Mesenchymal stem cell (in vitro differentiated cells and primary cell): ENCODE measurements around the gene LRRTM4.
A peak's percentile ranks its signal among the peaks of the same experiment; 100 is the strongest.

Experiments used
- DNase-seq: peaks from one replicate; pipeline ENCODE4 v3.0.0-alpha.2; 2013
- H2AFZ ChIP-seq: one replicate; pipeline ENCODE4 v1.6.1; 2013; ENCODE audit warnings: low read depth, mild to moderate bottlenecking, control low read depth, inconsistent platforms, low read length, moderate library complexity
- H2AK5ac ChIP-seq: 2 replicates; pipeline ENCODE4 v1.6.1; 2013; ENCODE audit warnings: low read length, moderate library complexity, mild to moderate bottlenecking, inconsistent platforms; ENCODE audit not compliant: severe bottlenecking
- H2BK120ac ChIP-seq: one replicate; pipeline ENCODE4 v1.6.1; 2013; ENCODE audit warnings: low read depth, mild to moderate bottlenecking, inconsistent platforms, low read length, moderate library complexity
- H2BK12ac ChIP-seq, 2 experiments: one replicate each; pipeline ENCODE4 v1.6.1; 2013; ENCODE audit warnings: inconsistent platforms in 2 of 2, low read length in 2 of 2, mild to moderate bottlenecking in 2 of 2, moderate library complexity in 2 of 2, control low read depth in 1 of 2
- H2BK15ac ChIP-seq: one replicate; pipeline ENCODE4 v1.6.1; 2013; ENCODE audit warnings: mild to moderate bottlenecking, low read depth, inconsistent platforms; ENCODE audit not compliant: poor library complexity, severe bottlenecking
- H2BK5ac ChIP-seq: 2 replicates; pipeline ENCODE4 v1.6.1; 2013; ENCODE audit warnings: low read depth, mild to moderate bottlenecking, low read length, control low read depth, inconsistent platforms; ENCODE audit not compliant: poor library complexity, severe bottlenecking
- H3K14ac ChIP-seq, 2 experiments: one replicate each; pipeline ENCODE4 v1.6.1; 2013; ENCODE audit warnings: inconsistent platforms in 2 of 2, low read length in 2 of 2, control low read depth in 1 of 2, mild to moderate bottlenecking in 1 of 2, moderate library complexity in 1 of 2
- H3K18ac ChIP-seq, 2 experiments: one replicate each; pipeline ENCODE4 v1.6.1; 2013; ENCODE audit warnings: inconsistent platforms in 2 of 2, low read length in 2 of 2, control low read depth in 1 of 2, low read depth in 1 of 2, mild to moderate bottlenecking in 1 of 2
- H3K23ac ChIP-seq, 2 experiments: one replicate each; pipeline ENCODE4 v1.6.1; 2013; ENCODE audit warnings: inconsistent platforms in 2 of 2, low read length in 2 of 2, mild to moderate bottlenecking in 2 of 2, moderate library complexity in 2 of 2, control low read depth in 1 of 2
- H3K27ac ChIP-seq: 2 replicates; pipeline ENCODE4 v1.5.1; 2013; ENCODE audit warnings: mild to moderate bottlenecking, moderate library complexity, low read length, control low read depth, inconsistent platforms; ENCODE audit not compliant: poor library complexity, severe bottlenecking
- H3K27me3 ChIP-seq, 2 experiments: 2 replicates each; pipeline versions ENCODE4 v1.6.1 to v1.7.0; 2013; ENCODE audit warnings: low read length in 2 of 2, mild to moderate bottlenecking in 2 of 2, moderate library complexity in 2 of 2, control low read depth in 1 of 2, inconsistent platforms in 1 of 2; ENCODE audit not compliant: control insufficient read depth in 1 of 2, insufficient read depth in 1 of 2
- H3K36me3 ChIP-seq, 2 experiments: 2 replicates each; pipeline versions ENCODE4 v1.6.1 to v1.7.0; 2013; ENCODE audit warnings: low read length in 2 of 2, control low read depth in 1 of 2, inconsistent platforms in 1 of 2, low read depth in 1 of 2, mild to moderate bottlenecking in 1 of 2; ENCODE audit not compliant: insufficient read depth in 2 of 2, control insufficient read depth in 1 of 2
- H3K4ac ChIP-seq, 2 experiments: one replicate each; pipeline ENCODE4 v1.6.1; 2013; ENCODE audit warnings: inconsistent platforms in 2 of 2, low read length in 2 of 2, mild to moderate bottlenecking in 2 of 2, moderate library complexity in 2 of 2, control low read depth in 1 of 2, low read depth in 1 of 2
- H3K4me1 ChIP-seq: 2 replicates; pipeline ENCODE4 v1.6.1; 2013; ENCODE audit warnings: low read depth, low read length, control low read depth; ENCODE audit not compliant: control insufficient read depth, insufficient read depth
- H3K4me2 ChIP-seq: 2 replicates; pipeline ENCODE4 v1.6.1; 2013; ENCODE audit warnings: low read length, mild to moderate bottlenecking, inconsistent platforms; ENCODE audit not compliant: poor library complexity, severe bottlenecking
- H3K4me3 ChIP-seq, 2 experiments: 2 replicates each; pipeline versions ENCODE4 v1.5.1 to v1.7.0; 2013; ENCODE audit warnings: low read length in 2 of 2, mild to moderate bottlenecking in 2 of 2, control low read depth in 1 of 2, low read depth in 1 of 2; ENCODE audit not compliant: insufficient read depth in 1 of 2
- H3K79me1 ChIP-seq: replicated peaks from 2 replicates; pipeline ENCODE4 v1.6.1; 2013; ENCODE audit warnings: mild to moderate bottlenecking, control low read depth, low read length, inconsistent platforms; ENCODE audit not compliant: poor library complexity, severe bottlenecking
- H3K9ac ChIP-seq: 2 replicates; pipeline ENCODE4 v1.7.0; 2013; ENCODE audit warnings: mild to moderate bottlenecking, low read length, moderate library complexity
- H3K9me3 ChIP-seq: 2 replicates; pipeline ENCODE4 v1.7.0; 2013; ENCODE audit warnings: mild to moderate bottlenecking, low read length; ENCODE audit not compliant: control insufficient read depth
- H4K8ac ChIP-seq: one replicate; pipeline ENCODE4 v1.6.1; 2013; ENCODE audit warnings: inconsistent platforms, mild to moderate bottlenecking, low read length, moderate library complexity
- H4K91ac ChIP-seq: one replicate; pipeline ENCODE4 v1.6.1; 2013; ENCODE audit warnings: mild to moderate bottlenecking, low read length, inconsistent platforms
- WGBS: methylation state at CpG from one replicate; pipeline ENCODE4 v1.1.7; 2013; ENCODE audit warnings: mixed read lengths; 5-methylcytosine and 5-hydroxymethylcytosine counted together

Gene LRRTM4

DNA sequence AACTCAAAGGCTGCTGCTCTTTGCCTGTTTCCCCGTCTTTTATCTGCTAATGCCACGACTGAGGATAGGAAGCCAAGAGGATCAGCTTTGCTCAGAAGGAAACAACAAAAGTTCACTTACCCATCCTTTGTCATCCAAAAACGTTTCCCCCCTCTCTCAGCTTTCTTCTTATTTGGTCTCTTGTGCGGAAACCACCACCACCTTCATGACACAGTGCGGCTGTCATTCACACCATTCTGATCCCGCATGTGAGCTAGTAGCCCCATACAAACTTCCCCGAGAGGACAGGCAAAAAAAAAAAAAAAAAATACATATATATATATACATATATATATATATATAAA is 656 bp downstream of the LRRTM4 start:
- no peaks in the 10 kb centered on the region for H3K79me1 ChIP-seq
- no peak overlapping the region for H3K4ac ChIP-seq
- H2AK5ac ChIP-seq: no peak overlapping the region
- no peaks in the 10 kb centered on the region for H3K9me3 ChIP-seq
- H3K27ac ChIP-seq: no peak overlapping the region
- H3K27me3 ChIP-seq: no peaks in the 10 kb centered on the region
- 21% methylated on average over 3 of the region's 7 CpGs for WGBS
- no peak overlapping the region for H3K4me3 ChIP-seq
- H2BK12ac ChIP-seq: no peak overlapping the region
- H4K8ac ChIP-seq: no peak overlapping the region
- peak; percentile 4 for DNase-seq
- H3K14ac ChIP-seq: no peak overlapping the region
- H3K18ac ChIP-seq: no peak overlapping the region
- no peak overlapping the region for H2BK5ac ChIP-seq
- no peak overlapping the region for H3K4me2 ChIP-seq
- H2BK15ac ChIP-seq: no peak overlapping the region
- no peak overlapping the region for H3K9ac ChIP-seq
- H2BK120ac ChIP-seq: no peak overlapping the region
- no peak overlapping the region for H3K23ac ChIP-seq
- no peak overlapping the region for H2AFZ ChIP-seq
- no peaks in the 10 kb centered on the region for H3K36me3 ChIP-seq
- H3K4me1 ChIP-seq: no peaks in the 10 kb centered on the region
- no peak overlapping the region for H4K91ac ChIP-seq

DNA sequence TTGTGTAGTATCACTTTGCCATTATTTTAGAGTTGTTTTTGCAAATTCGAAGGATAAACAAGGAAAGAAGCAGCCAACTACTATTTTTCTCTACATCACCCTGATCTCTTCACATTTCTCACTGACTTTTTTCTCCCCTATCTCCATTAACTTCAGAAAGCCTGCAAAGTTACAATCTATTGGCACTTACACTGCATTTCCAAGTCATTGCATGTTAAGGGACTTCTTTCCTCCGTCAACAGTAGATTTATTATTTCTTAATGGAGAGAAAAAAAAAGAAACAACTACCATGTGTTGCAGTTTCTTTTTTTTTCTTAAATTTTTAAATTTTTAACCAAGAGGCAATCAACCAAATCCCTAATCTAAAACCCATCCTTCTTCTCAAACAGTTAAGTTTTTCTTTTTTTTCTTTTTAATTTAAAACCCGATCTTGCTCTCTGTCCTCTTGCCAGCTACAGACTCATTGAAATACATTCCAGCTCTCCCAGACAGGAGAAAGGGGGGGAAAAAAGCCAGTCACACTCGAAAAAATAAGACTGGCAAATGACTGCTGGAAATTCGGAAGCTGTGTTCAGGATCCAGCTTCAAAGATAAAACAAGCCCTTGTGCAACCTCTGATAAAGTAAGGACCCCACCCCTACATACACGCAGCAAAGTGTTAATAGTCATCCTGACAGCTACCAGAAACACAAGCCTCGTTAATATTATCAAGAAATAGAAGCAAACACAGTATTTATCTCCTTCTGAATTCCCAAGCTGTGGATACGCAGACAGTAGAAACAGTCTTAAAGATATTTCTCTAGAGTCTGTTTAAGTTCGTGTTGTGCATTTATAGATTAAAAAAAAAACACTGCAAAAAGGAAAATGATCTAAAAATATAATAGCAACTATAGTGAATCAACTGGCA is 1.3 kb downstream of the LRRTM4 start:
- H2BK120ac ChIP-seq: no peak overlapping the region
- H3K4ac ChIP-seq: no peak overlapping the region
- H3K27me3 ChIP-seq: no peaks in the 10 kb centered on the region
- H3K79me1 ChIP-seq: no peaks in the 10 kb centered on the region
- no peak overlapping the region for H3K9ac ChIP-seq
- no peak overlapping the region for H2BK15ac ChIP-seq
- H3K23ac ChIP-seq: no peak overlapping the region
- H2BK5ac ChIP-seq: no peak overlapping the region
- H3K4me3 ChIP-seq: no peak overlapping the region
- H2AFZ ChIP-seq: no peak overlapping the region
- H3K18ac ChIP-seq: no peak overlapping the region
- H3K4me1 ChIP-seq: no peaks in the 10 kb centered on the region
- no peaks in the 10 kb centered on the region for H3K36me3 ChIP-seq
- H2AK5ac ChIP-seq: no peak overlapping the region
- H2BK12ac ChIP-seq: no peak overlapping the region
- H4K91ac ChIP-seq: no peak overlapping the region
- 11% methylated on average over 6 of the region's 9 CpGs for WGBS
- H3K14ac ChIP-seq: no peak overlapping the region
- H3K4me2 ChIP-seq: no peak overlapping the region
- H3K9me3 ChIP-seq: no peaks in the 10 kb centered on the region
- H3K27ac ChIP-seq: no peak overlapping the region
- DNase-seq: peak; percentile 26
- no peak overlapping the region for H4K8ac ChIP-seq

DNA sequence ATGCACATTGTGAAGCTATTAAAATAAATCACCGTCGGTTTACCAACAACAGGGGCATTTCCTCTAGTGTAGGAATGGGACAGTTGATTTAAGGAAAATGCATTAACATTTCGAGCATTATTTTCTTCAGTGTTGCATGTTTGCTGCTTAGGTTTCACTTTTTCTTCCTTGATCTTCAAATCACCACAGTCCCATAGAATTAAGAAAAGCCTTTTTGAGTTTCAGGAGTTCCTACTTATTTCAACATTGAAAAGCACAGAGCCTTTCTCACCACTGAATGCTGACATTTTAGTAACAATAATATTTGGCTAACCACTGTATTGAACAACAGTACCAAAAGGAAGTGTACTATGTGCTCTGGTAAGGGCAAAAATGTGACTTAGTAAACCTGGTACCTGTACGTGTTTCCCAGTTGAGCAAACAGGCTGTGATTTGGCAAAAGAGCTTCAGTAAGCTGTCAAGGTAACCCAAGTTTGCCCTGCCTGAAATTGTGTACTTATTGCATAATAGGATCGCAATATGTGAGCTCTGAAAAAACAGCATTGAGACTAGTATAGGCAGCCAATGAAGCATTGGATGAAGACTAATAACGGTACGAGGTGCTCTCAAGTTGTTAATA is 2.2 kb downstream of the LRRTM4 start:
- Histone ChIP-seq H2BK120ac (no peak overlapping the region), H4K91ac (no peak overlapping the region), H3K27me3 (no peaks in the 10 kb centered on the region), H3K4me1 (no peaks in the 10 kb centered on the region), H2BK5ac (no peak overlapping the region), H2AK5ac (no peak overlapping the region), H3K9me3 (no peaks in the 10 kb centered on the region), H2BK12ac (no peak overlapping the region), H3K23ac (no peak overlapping the region), H4K8ac (no peak overlapping the region), H3K27ac (no peak overlapping the region), H3K79me1 (no peaks in the 10 kb centered on the region), H3K9ac (no peak overlapping the region), H3K4me2 (no peak overlapping the region), H2AFZ (no peak overlapping the region), H3K36me3 (no peaks in the 10 kb centered on the region), H3K4ac (no peak overlapping the region), H2BK15ac (no peak overlapping the region), H3K18ac (no peak overlapping the region), H3K14ac (no peak overlapping the region), H3K4me3 (no peak overlapping the region)
- DNase-seq: no peak
- WGBS: 92% methylated on average over 5 of the region's 7 CpGs

DNA sequence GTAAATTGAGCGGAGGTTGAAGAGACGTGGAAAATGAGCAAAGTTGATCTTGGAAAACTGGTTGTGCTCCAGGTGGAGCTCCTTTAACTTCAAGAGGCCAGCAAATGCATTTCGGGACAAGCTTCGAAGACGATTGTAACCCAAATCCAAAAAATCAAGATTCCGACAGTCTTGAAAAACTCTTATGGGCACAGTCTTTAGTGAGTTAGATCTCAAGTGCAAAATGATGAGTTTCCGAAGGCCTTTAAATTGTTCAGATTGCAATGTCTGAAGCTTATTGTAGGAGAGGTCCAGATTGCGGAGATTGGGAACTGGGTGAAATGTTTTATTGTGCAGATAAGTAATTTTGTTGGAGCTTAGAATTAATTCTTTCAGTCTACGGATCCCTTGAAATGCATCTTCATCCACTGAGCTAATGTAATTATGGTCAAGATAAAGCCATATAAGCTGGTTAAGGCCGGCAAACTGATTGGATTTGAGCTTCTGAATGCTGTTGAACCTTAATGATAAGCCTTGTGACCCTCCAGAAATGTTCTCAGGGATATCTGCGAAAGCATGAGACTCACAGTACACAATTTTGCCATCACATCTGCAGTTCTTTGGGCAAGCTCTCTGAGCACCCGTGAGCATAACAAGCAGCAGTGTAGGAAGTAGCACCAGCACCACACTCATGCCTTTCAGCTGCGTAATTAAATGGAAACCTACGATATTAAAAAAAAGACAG is 2.9 kb downstream of the LRRTM4 start:
- no peak for DNase-seq
- Histone ChIP-seq H3K9me3 (no peaks in the 10 kb centered on the region), H3K27me3 (no peaks in the 10 kb centered on the region), H2BK5ac (no peak overlapping the region), H3K4me1 (no peaks in the 10 kb centered on the region), H2BK15ac (no peak overlapping the region), H2AK5ac (no peak overlapping the region), H3K27ac (no peak overlapping the region), H4K8ac (no peak overlapping the region), H3K18ac (no peak overlapping the region), H2BK120ac (no peak overlapping the region), H4K91ac (no peak overlapping the region), H3K4me2 (no peak overlapping the region), H3K36me3 (no peaks in the 10 kb centered on the region), H3K14ac (no peak overlapping the region), H3K79me1 (no peaks in the 10 kb centered on the region), H2AFZ (no peak overlapping the region), H3K23ac (no peak overlapping the region), H3K4ac (no peak overlapping the region), H3K4me3 (no peak overlapping the region), H3K9ac (no peak overlapping the region), H2BK12ac (no peak overlapping the region)
- WGBS: 95% methylated on average over 14 of the region's 14 CpGs
